ENCODE results near the gene MED13L. TPM values are rescaled to one million over a fixed set of nuclear protein-coding genes. Genes with fewer than 3 reads are reported as not detected.

Gene MED13L
- 100 to 1,000 TPM in 1 of 2 donors, 10 to 100 TPM in 1; 88.9 to 140 TPM for total RNA-seq

GRCh38 chr12:116277467-116278278, at the start of gene MED13L:
TSS of gene MED13L (minus strand) at chr12:116277693. CDS start at chr12:116277131, 562 bp downstream.
- Histone ChIP-seq H3K9me3 (no peaks in the 10 kb centered on the region), H3K4me1 (replicated peaks) (no peaks in the 10 kb centered on the region), H3K36me3 (no peaks in the 10 kb centered on the region), H3K27ac (peak within 1 kb of the TSS; percentile 89 to 94), H3K4me3 (peak within 1 kb of the TSS; percentile 63 to 72), H3K27me3 (replicated peaks; ENCODE audit: insufficient read depth) (no peaks in the 10 kb centered on the region)
- TF ChIP-seq POLR2A (IDR thresholded peaks at IDR 0.05) (peak; percentile 31), POLR2AphosphoS5 (IDR thresholded peaks at IDR 0.05) (peak; percentile 65)
- TF ChIP-seq, protein P1, sequence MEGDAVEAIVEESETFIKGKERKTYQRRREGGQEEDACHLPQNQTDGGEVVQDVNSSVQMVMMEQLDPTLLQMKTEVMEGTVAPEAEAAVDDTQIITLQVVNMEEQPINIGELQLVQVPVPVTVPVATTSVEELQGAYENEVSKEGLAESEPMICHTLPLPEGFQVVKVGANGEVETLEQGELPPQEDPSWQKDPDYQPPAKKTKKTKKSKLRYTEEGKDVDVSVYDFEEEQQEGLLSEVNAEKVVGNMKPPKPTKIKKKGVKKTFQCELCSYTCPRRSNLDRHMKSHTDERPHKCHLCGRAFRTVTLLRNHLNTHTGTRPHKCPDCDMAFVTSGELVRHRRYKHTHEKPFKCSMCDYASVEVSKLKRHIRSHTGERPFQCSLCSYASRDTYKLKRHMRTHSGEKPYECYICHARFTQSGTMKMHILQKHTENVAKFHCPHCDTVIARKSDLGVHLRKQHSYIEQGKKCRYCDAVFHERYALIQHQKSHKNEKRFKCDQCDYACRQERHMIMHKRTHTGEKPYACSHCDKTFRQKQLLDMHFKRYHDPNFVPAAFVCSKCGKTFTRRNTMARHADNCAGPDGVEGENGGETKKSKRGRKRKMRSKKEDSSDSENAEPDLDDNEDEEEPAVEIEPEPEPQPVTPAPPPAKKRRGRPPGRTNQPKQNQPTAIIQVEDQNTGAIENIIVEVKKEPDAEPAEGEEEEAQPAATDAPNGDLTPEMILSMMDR (IDR thresholded peaks at IDR 0.05): peak; percentile 28 to 62 (median 52)
- 2% methylated on average over 61 of the region's 111 CpGs for WGBS
- peak; percentile 87 for DNase-seq (ENCODE audit: low spot score)
- intact Hi-C loops (cut with DNase I): loop anchor here (2.0 to 10.0 kb wide), 4 partner anchors 41 to 320 kb away; no protein-coding TSS in a partner anchor

GRCh38 chr12:116325336-116325664, 47.8 kb upstream of the MED13L start:
- Histone ChIP-seq H3K27ac (no peak overlapping the region), H3K4me1 (replicated peaks) (peaks cover 1% of the 10 kb centered on the region), H3K36me3 (no peaks in the 10 kb centered on the region), H3K27me3 (replicated peaks; ENCODE audit: insufficient read depth) (no peaks in the 10 kb centered on the region), H3K9me3 (no peaks in the 10 kb centered on the region), H3K4me3 (no peak overlapping the region)
- WGBS: 93% methylated on average over 1 of the region's 1 CpG
- intact Hi-C loops (cut with DNase I): no loop called here
- DNase-seq (ENCODE audit: low spot score): no peak
- no peak for TF ChIP-seq POLR2A (IDR thresholded peaks at IDR 0.05)
- TF ChIP-seq, protein P1 (IDR thresholded peaks at IDR 0.05): no peak
- TF ChIP-seq POLR2AphosphoS5 (IDR thresholded peaks at IDR 0.05): no peak

GRCh38 chr12:116324654-116325335, 47.3 kb upstream of the MED13L start:
- H3K4me1 ChIP-seq (replicated peaks): peaks cover 2% of the 10 kb centered on the region
- intact Hi-C loops (cut with DNase I): loop anchor here (5.0 kb wide), 1 partner anchor 33 kb away; no protein-coding TSS in a partner anchor

GRCh38 chr12:116323406-116324386, 46.2 kb upstream of the MED13L start:
- Histone ChIP-seq H3K36me3 (no peaks in the 10 kb centered on the region), H3K4me3 (no peak overlapping the region), H3K4me1 (replicated peaks) (peaks cover 2% of the 10 kb centered on the region), H3K9me3 (no peaks in the 10 kb centered on the region), H3K27me3 (replicated peaks; ENCODE audit: insufficient read depth) (no peaks in the 10 kb centered on the region), H3K27ac (no peak overlapping the region)
- DNase-seq (ENCODE audit: low spot score): no peak
- TF ChIP-seq, protein P1 (IDR thresholded peaks at IDR 0.05): no peak
- no peak for TF ChIP-seq POLR2A (IDR thresholded peaks at IDR 0.05)
- no peak for TF ChIP-seq POLR2AphosphoS5 (IDR thresholded peaks at IDR 0.05)
- intact Hi-C loops (cut with DNase I): loop anchor here (5.0 kb wide), 1 partner anchor 34 kb away; no protein-coding TSS in a partner anchor
- 97% methylated on average over 10 of the region's 10 CpGs for WGBS

More at GRCh38 chr12:116324654-116325335, 47.3 kb upstream of the MED13L start:
- Histone ChIP-seq H3K27me3 (replicated peaks; ENCODE audit: insufficient read depth) (no peaks in the 10 kb centered on the region), H3K36me3 (no peaks in the 10 kb centered on the region), H3K4me3 (no peak overlapping the region), H3K9me3 (no peaks in the 10 kb centered on the region), H3K27ac (no peak overlapping the region)
- TF ChIP-seq, protein P1 (IDR thresholded peaks at IDR 0.05): no peak
- TF ChIP-seq POLR2A (IDR thresholded peaks at IDR 0.05): no peak
- WGBS: 83% methylated on average over 4 of the region's 4 CpGs
- DNase-seq (ENCODE audit: low spot score): no peak
